Thymus (tissue), 11 donors: Measurements from ENCODE around the gene PGS1. TPM values are rescaled to one million over a fixed set of nuclear protein-coding genes. Genes with fewer than 3 reads are reported as not detected.

Experiments
- DNase-seq, 9 donors: peaks; one replicate each; pipeline ENCODE4 v3.0.0-alpha.2; 2013; ENCODE audit warnings: low spot score in 9 of 9, low read depth in 6 of 9, missing footprints in 1 of 9
- H3K27ac ChIP-seq, 2 donors: one replicate each; pipeline ENCODE4 v1.5.1; 2013; ENCODE audit warnings: control low read depth in 1 of 2, low read depth in 1 of 2, low read length in 1 of 2, mild to moderate bottlenecking in 1 of 2, moderate library complexity in 1 of 2
- H3K27me3 ChIP-seq, 2 donors: one replicate each; pipeline ENCODE4 v1.5.1; 2013; ENCODE audit warnings: low read length in 1 of 2; ENCODE audit not compliant: control insufficient read depth in 2 of 2, insufficient read depth in 1 of 2
- H3K36me3 ChIP-seq, 2 donors: one replicate each; pipeline ENCODE4 v1.5.1; 2013; ENCODE audit warnings: low read length in 1 of 2, mild to moderate bottlenecking in 1 of 2, moderate library complexity in 1 of 2; ENCODE audit not compliant: control insufficient read depth in 2 of 2, insufficient read depth in 2 of 2
- H3K4me1 ChIP-seq, 2 donors: one replicate each; pipeline ENCODE4 v1.5.1; 2013; ENCODE audit warnings: low read length in 2 of 2; ENCODE audit not compliant: control insufficient read depth in 2 of 2, insufficient read depth in 2 of 2
- H3K4me3 ChIP-seq, 2 donors: one replicate each; pipeline ENCODE4 v1.5.1; 2013; ENCODE audit warnings: low read length in 2 of 2, control low read depth in 1 of 2, mild to moderate bottlenecking in 1 of 2
- H3K9me3 ChIP-seq, 2 donors: one replicate each; pipeline ENCODE4 v1.5.1; 2013; ENCODE audit warnings: low read length in 1 of 2, mild to moderate bottlenecking in 1 of 2; ENCODE audit not compliant: control insufficient read depth in 2 of 2, insufficient read depth in 1 of 2
- WGBS: extraction: QIAGEN DNeasy Blood & Tissue Kit; methylation state at CpG from one replicate; pipeline ENCODE4 v1.1.7; 2013; 5-methylcytosine and 5-hydroxymethylcytosine counted together
- polyA plus RNA-seq: library from polyadenylated mRNA; stranded (reverse); fragments of 200-250 nt; gene quantifications from one replicate; pipeline ENCODE4 v1.2.3, GENCODE V29; 2013
- total RNA-seq: library from RNA; stranded (reverse); fragments of 120-200 nt; gene quantifications from one replicate; pipeline ENCODE4 v1.2.4, GENCODE V29; 2013
- donor health status: healthy.

Gene PGS1
- total and polyA plus RNA-seq, 2 donors = 32.1 to 34.6 TPM

- Histone ChIP-seq H3K9me3 (no peaks in the 10 kb centered on the region), H3K27me3 (peaks cover 0 to 13% of the 10 kb centered on the region in 2 donors), H3K36me3 (peaks cover 0 to 4% of the 10 kb centered on the region in 2 donors), H3K27ac (peak overlapping the region; percentile 32 to 57), H3K4me3 (no peak overlapping the region), H3K4me1 (peaks cover 12 to 28% of the 10 kb centered on the region in 2 donors)
- 86% methylated on average over 9 of the region's 9 CpGs for WGBS
- DNase-seq = no peak
These were observed 2.9 kb upstream of the PGS1 start for GRCh38 chr17:78375401-78376151.

- WGBS = 96% methylated on average over 5 of the region's 5 CpGs
- no peak overlapping the region for H3K4me3 ChIP-seq
- peaks cover 0 to 4% of the 10 kb centered on the region in 2 donors for H3K36me3 ChIP-seq
- peak overlapping the region in 1 of 2 donors; percentile 17 for H3K27ac ChIP-seq
- H3K9me3 ChIP-seq = no peaks in the 10 kb centered on the region
- peaks cover 0 to 13% of the 10 kb centered on the region in 2 donors for H3K27me3 ChIP-seq
- H3K4me1 ChIP-seq = peaks cover 15 to 29% of the 10 kb centered on the region in 2 donors
- DNase-seq = no peak
These were observed 2.3 kb upstream of the PGS1 start for GRCh38 chr17:78376161-78376560.

- Histone ChIP-seq H3K4me1 (peaks cover 15 to 42% of the 10 kb centered on the region in 2 donors), H3K27ac (peak overlapping the region; percentile 66 to 92), H3K27me3 (peaks cover 0 to 13% of the 10 kb centered on the region in 2 donors), H3K36me3 (peaks cover 0 to 4% of the 10 kb centered on the region in 2 donors), H3K9me3 (no peaks in the 10 kb centered on the region), H3K4me3 (peak overlapping the region; percentile 84 to 93)
- no peak for DNase-seq
- WGBS = 70% methylated on average over 14 of the region's 14 CpGs
These were observed 608 bp upstream of the PGS1 start for GRCh38 chr17:78377858-78378224.

GRCh38 chr17:78379131-78379491, 662 bp downstream of the PGS1 start:
- no peaks in the 10 kb centered on the region for H3K9me3 ChIP-seq
- H3K4me1 ChIP-seq = peaks cover 20 to 50% of the 10 kb centered on the region in 2 donors
- peaks cover 0 to 4% of the 10 kb centered on the region in 2 donors for H3K36me3 ChIP-seq
- WGBS = 10% methylated on average over 7 of the region's 7 CpGs
- peaks cover 0 to 13% of the 10 kb centered on the region in 2 donors for H3K27me3 ChIP-seq
- peak overlapping the region; percentile 84 to 93 for H3K4me3 ChIP-seq
- DNase-seq = no peak
- H3K27ac ChIP-seq = peak overlapping the region; percentile 72 to 92

GRCh38 chr17:78380370-78380769, 1.9 kb downstream of the PGS1 start:
- DNase-seq = no peak
- WGBS = 93% methylated on average over 5 of the region's 5 CpGs
- no peak overlapping the region for H3K27ac ChIP-seq
- H3K36me3 ChIP-seq = peaks cover 0 to 9% of the 10 kb centered on the region in 2 donors
- no peaks in the 10 kb centered on the region for H3K9me3 ChIP-seq
- H3K4me1 ChIP-seq = peaks cover 32 to 56% of the 10 kb centered on the region in 2 donors
- H3K4me3 ChIP-seq = no peak overlapping the region
- H3K27me3 ChIP-seq = peaks cover 0 to 3% of the 10 kb centered on the region in 2 donors

- Histone ChIP-seq H3K4me1 (peaks cover 45 to 70% of the 10 kb centered on the region in 2 donors), H3K27ac (peak overlapping the region in 1 of 2 donors; percentile 14), H3K4me3 (no peak overlapping the region), H3K9me3 (no peaks in the 10 kb centered on the region), H3K36me3 (peaks cover 3 to 9% of the 10 kb centered on the region in 2 donors), H3K27me3 (no peaks in the 10 kb centered on the region)
- 43% methylated on average over 12 of the region's 12 CpGs for WGBS
- DNase-seq = peak in 1 of 9 donors; percentile 27
These were observed 3.3 kb downstream of the PGS1 start for GRCh38 chr17:78381601-78382232.

GRCh38 chr17:78383725-78384471, 5.4 kb downstream of the PGS1 start:
- Histone ChIP-seq H3K36me3 (peaks cover 3 to 9% of the 10 kb centered on the region in 2 donors), H3K4me1 (peaks cover 51 to 85% of the 10 kb centered on the region in 2 donors), H3K4me3 (no peak overlapping the region), H3K9me3 (no peaks in the 10 kb centered on the region), H3K27ac (peak overlapping the region; percentile 89 to 96), H3K27me3 (no peaks in the 10 kb centered on the region)
- WGBS = 33% methylated on average over 15 of the region's 15 CpGs
- DNase-seq = peak in 3 of 9 donors; percentile 41 to 62 (median 42)

- 74% methylated on average over 23 of the region's 23 CpGs for WGBS
- H3K4me1 ChIP-seq = peaks cover 45 to 83% of the 10 kb centered on the region in 2 donors
These were observed 6.2 kb downstream of the PGS1 start for GRCh38 chr17:78384479-78385175.

More at GRCh38 chr17:78384479-78385175, 6.2 kb downstream of the PGS1 start:
- H3K4me3 ChIP-seq = no peak overlapping the region
- no peaks in the 10 kb centered on the region for H3K9me3 ChIP-seq
- peak in 1 of 9 donors; percentile 37 for DNase-seq
- peaks cover 4 to 9% of the 10 kb centered on the region in 2 donors for H3K36me3 ChIP-seq
- H3K27me3 ChIP-seq = no peaks in the 10 kb centered on the region
- peak overlapping the region; percentile 89 to 96 for H3K27ac ChIP-seq
